Measurements from ENCODE around the gene SH3BP4.

SH3BP4 gene

GRCh38 chr2:234988491-234988890, 36.7 kb downstream of the SH3BP4 start:
- no peak overlapping the region for H2BK5ac ChIP-seq (ENCODE audit: low read depth, low read length, poor library complexity, severe bottlenecking)
- H3K18ac ChIP-seq (ENCODE audit: low read depth in 1 of 2, low read length in 2 of 2) = no peak overlapping the region
- 99% methylated on average over 13 of the region's 14 CpGs for WGBS
- H2AK5ac ChIP-seq (ENCODE audit: low read length, severe bottlenecking) = no peak overlapping the region
- H3K9me3 ChIP-seq (ENCODE audit: control insufficient read depth, low read length) = no peaks in the 10 kb centered on the region
- H3K23ac ChIP-seq (ENCODE audit: low read length in 2 of 2) = no peak overlapping the region
- H3K79me1 ChIP-seq (replicated peaks; ENCODE audit: low read length, poor library complexity, severe bottlenecking) = no peaks in the 10 kb centered on the region
- H3K27me3 ChIP-seq (ENCODE audit: control insufficient read depth in 1 of 2, insufficient read depth in 1 of 2, low read length in 2 of 2) = no peaks in the 10 kb centered on the region
- no peak overlapping the region for H4K8ac ChIP-seq (ENCODE audit: low read length)
- no peak overlapping the region for H3K9ac ChIP-seq (ENCODE audit: low read length)
- H2BK12ac ChIP-seq (ENCODE audit: low read length in 2 of 2) = no peak overlapping the region
- H3K36me3 ChIP-seq (ENCODE audit: control insufficient read depth in 1 of 2, insufficient read depth in 2 of 2, low read depth in 1 of 2, low read length in 2 of 2) = peaks cover 16 to 65% of the 10 kb centered on the region in 2 experiments
- no peak overlapping the region for H3K14ac ChIP-seq (ENCODE audit: low read length in 2 of 2)
- H3K4me1 ChIP-seq (ENCODE audit: control insufficient read depth, insufficient read depth, low read depth, low read length) = peaks cover 55% of the 10 kb centered on the region
- no peak overlapping the region for H2BK120ac ChIP-seq (ENCODE audit: low read depth, low read length)
- no peak for DNase-seq
- no peak overlapping the region for H3K4me3 ChIP-seq (ENCODE audit: insufficient read depth in 1 of 2, low read depth in 1 of 2, low read length in 2 of 2)
- H2AFZ ChIP-seq (ENCODE audit: low read depth, low read length) = no peak overlapping the region
- H2BK15ac ChIP-seq (ENCODE audit: low read depth, poor library complexity, severe bottlenecking) = no peak overlapping the region
- H3K4ac ChIP-seq (ENCODE audit: low read depth in 1 of 2, low read length in 2 of 2) = no peak overlapping the region
- H3K27ac ChIP-seq (ENCODE audit: low read length, poor library complexity, severe bottlenecking) = no peak overlapping the region
- H3K4me2 ChIP-seq (ENCODE audit: low read length, poor library complexity, severe bottlenecking) = no peak overlapping the region
- H4K91ac ChIP-seq (ENCODE audit: low read length) = peak overlapping the region; percentile 60

GRCh38 chr2:234989183-234989701, 37.4 kb downstream of the SH3BP4 start:
- Histone ChIP-seq H3K4me2 (ENCODE audit: low read length, poor library complexity, severe bottlenecking) (no peak overlapping the region), H3K36me3 (ENCODE audit: control insufficient read depth in 1 of 2, insufficient read depth in 2 of 2, low read depth in 1 of 2, low read length in 2 of 2) (peaks cover 16 to 63% of the 10 kb centered on the region in 2 experiments), H2AFZ (ENCODE audit: low read depth, low read length) (no peak overlapping the region), H2AK5ac (ENCODE audit: low read length, severe bottlenecking) (no peak overlapping the region), H3K23ac (ENCODE audit: low read length in 2 of 2) (no peak overlapping the region), H4K8ac (ENCODE audit: low read length) (no peak overlapping the region), H4K91ac (ENCODE audit: low read length) (no peak overlapping the region), H3K18ac (ENCODE audit: low read depth in 1 of 2, low read length in 2 of 2) (peak overlapping the region in 1 of 2 experiments; percentile 7), H2BK12ac (ENCODE audit: low read length in 2 of 2) (peak overlapping the region in 1 of 2 experiments; percentile 69), H3K4me1 (ENCODE audit: control insufficient read depth, insufficient read depth, low read depth, low read length) (peaks cover 51% of the 10 kb centered on the region), H3K79me1 (replicated peaks; ENCODE audit: low read length, poor library complexity, severe bottlenecking) (no peaks in the 10 kb centered on the region), H2BK120ac (ENCODE audit: low read depth, low read length) (no peak overlapping the region), H3K27me3 (ENCODE audit: control insufficient read depth in 1 of 2, insufficient read depth in 1 of 2, low read length in 2 of 2) (no peaks in the 10 kb centered on the region), H3K14ac (ENCODE audit: low read length in 2 of 2) (no peak overlapping the region), H3K9ac (ENCODE audit: low read length) (no peak overlapping the region), H3K4me3 (ENCODE audit: insufficient read depth in 1 of 2, low read depth in 1 of 2, low read length in 2 of 2) (no peak overlapping the region), H3K27ac (ENCODE audit: low read length, poor library complexity, severe bottlenecking) (no peak overlapping the region), H3K4ac (ENCODE audit: low read depth in 1 of 2, low read length in 2 of 2) (no peak overlapping the region), H3K9me3 (ENCODE audit: control insufficient read depth, low read length) (no peaks in the 10 kb centered on the region), H2BK15ac (ENCODE audit: low read depth, poor library complexity, severe bottlenecking) (no peak overlapping the region), H2BK5ac (ENCODE audit: low read depth, low read length, poor library complexity, severe bottlenecking) (no peak overlapping the region)
- 97% methylated on average over 13 of the region's 13 CpGs for WGBS
- DNase-seq = no peak

GRCh38 chr2:234990300-234990699, 38.5 kb downstream of the SH3BP4 start:
- H3K4me1 ChIP-seq (ENCODE audit: control insufficient read depth, insufficient read depth, low read depth, low read length) = peaks cover 56% of the 10 kb centered on the region
- DNase-seq = no peak
- H3K9ac ChIP-seq (ENCODE audit: low read length) = no peak overlapping the region
- no peak overlapping the region for H4K8ac ChIP-seq (ENCODE audit: low read length)
- peaks cover 16 to 69% of the 10 kb centered on the region in 2 experiments for H3K36me3 ChIP-seq (ENCODE audit: control insufficient read depth in 1 of 2, insufficient read depth in 2 of 2, low read depth in 1 of 2, low read length in 2 of 2)
- H3K4me3 ChIP-seq (ENCODE audit: insufficient read depth in 1 of 2, low read depth in 1 of 2, low read length in 2 of 2) = no peak overlapping the region
- H3K27me3 ChIP-seq (ENCODE audit: control insufficient read depth in 1 of 2, insufficient read depth in 1 of 2, low read length in 2 of 2) = no peaks in the 10 kb centered on the region
- H3K4ac ChIP-seq (ENCODE audit: low read depth in 1 of 2, low read length in 2 of 2) = no peak overlapping the region
- H2BK5ac ChIP-seq (ENCODE audit: low read depth, low read length, poor library complexity, severe bottlenecking) = no peak overlapping the region
- peak overlapping the region in 1 of 2 experiments; percentile 15 for H3K23ac ChIP-seq (ENCODE audit: low read length in 2 of 2)
- H3K18ac ChIP-seq (ENCODE audit: low read depth in 1 of 2, low read length in 2 of 2) = no peak overlapping the region
- no peak overlapping the region for H3K4me2 ChIP-seq (ENCODE audit: low read length, poor library complexity, severe bottlenecking)
- H3K9me3 ChIP-seq (ENCODE audit: control insufficient read depth, low read length) = no peaks in the 10 kb centered on the region
- no peak overlapping the region for H2BK15ac ChIP-seq (ENCODE audit: low read depth, poor library complexity, severe bottlenecking)
- H4K91ac ChIP-seq (ENCODE audit: low read length) = no peak overlapping the region
- H2BK120ac ChIP-seq (ENCODE audit: low read depth, low read length) = no peak overlapping the region
- WGBS = 98% methylated on average over 7 of the region's 7 CpGs
- H3K79me1 ChIP-seq (replicated peaks; ENCODE audit: low read length, poor library complexity, severe bottlenecking) = no peaks in the 10 kb centered on the region
- H3K27ac ChIP-seq (ENCODE audit: low read length, poor library complexity, severe bottlenecking) = no peak overlapping the region
- no peak overlapping the region for H3K14ac ChIP-seq (ENCODE audit: low read length in 2 of 2)
- H2BK12ac ChIP-seq (ENCODE audit: low read length in 2 of 2) = no peak overlapping the region
- no peak overlapping the region for H2AK5ac ChIP-seq (ENCODE audit: low read length, severe bottlenecking)
- no peak overlapping the region for H2AFZ ChIP-seq (ENCODE audit: low read depth, low read length)

GRCh38 chr2:234991290-234991689, 39.5 kb downstream of the SH3BP4 start:
- peak overlapping the region in 1 of 2 experiments; percentile 11 for H3K4me3 ChIP-seq (ENCODE audit: insufficient read depth in 1 of 2, low read depth in 1 of 2, low read length in 2 of 2)
- no peaks in the 10 kb centered on the region for H3K9me3 ChIP-seq (ENCODE audit: control insufficient read depth, low read length)
- H3K14ac ChIP-seq (ENCODE audit: low read length in 2 of 2) = no peak overlapping the region
- H4K8ac ChIP-seq (ENCODE audit: low read length) = no peak overlapping the region
- no peak overlapping the region for H3K18ac ChIP-seq (ENCODE audit: low read depth in 1 of 2, low read length in 2 of 2)
- H3K79me1 ChIP-seq (replicated peaks; ENCODE audit: low read length, poor library complexity, severe bottlenecking) = no peaks in the 10 kb centered on the region
- H2BK5ac ChIP-seq (ENCODE audit: low read depth, low read length, poor library complexity, severe bottlenecking) = no peak overlapping the region
- H4K91ac ChIP-seq (ENCODE audit: low read length) = no peak overlapping the region
- no peak overlapping the region for H2AK5ac ChIP-seq (ENCODE audit: low read length, severe bottlenecking)
- H3K4me2 ChIP-seq (ENCODE audit: low read length, poor library complexity, severe bottlenecking) = no peak overlapping the region
- no peak overlapping the region for H3K27ac ChIP-seq (ENCODE audit: low read length, poor library complexity, severe bottlenecking)
- no peak overlapping the region for H2BK12ac ChIP-seq (ENCODE audit: low read length in 2 of 2)
- peaks cover 16 to 66% of the 10 kb centered on the region in 2 experiments for H3K36me3 ChIP-seq (ENCODE audit: control insufficient read depth in 1 of 2, insufficient read depth in 2 of 2, low read depth in 1 of 2, low read length in 2 of 2)
- H3K4me1 ChIP-seq (ENCODE audit: control insufficient read depth, insufficient read depth, low read depth, low read length) = peaks cover 55% of the 10 kb centered on the region
- no peak overlapping the region for H3K4ac ChIP-seq (ENCODE audit: low read depth in 1 of 2, low read length in 2 of 2)
- H2BK15ac ChIP-seq (ENCODE audit: low read depth, poor library complexity, severe bottlenecking) = no peak overlapping the region
- 82% methylated on average over 5 of the region's 5 CpGs for WGBS
- no peaks in the 10 kb centered on the region for H3K27me3 ChIP-seq (ENCODE audit: control insufficient read depth in 1 of 2, insufficient read depth in 1 of 2, low read length in 2 of 2)
- H2AFZ ChIP-seq (ENCODE audit: low read depth, low read length) = no peak overlapping the region
- no peak overlapping the region for H3K9ac ChIP-seq (ENCODE audit: low read length)
- H3K23ac ChIP-seq (ENCODE audit: low read length in 2 of 2) = no peak overlapping the region
- no peak for DNase-seq
- no peak overlapping the region for H2BK120ac ChIP-seq (ENCODE audit: low read depth, low read length)

Data from mesenchymal stem cell (in vitro differentiated cells and primary cell).